ENCODE results near the gene AGER.
"Not testable (repeated sequence)": the region's sequence is repeated elsewhere in the genome, so short reads cannot be mapped to it uniquely, and the experiment has no call there.

Gene AGER

DNA sequence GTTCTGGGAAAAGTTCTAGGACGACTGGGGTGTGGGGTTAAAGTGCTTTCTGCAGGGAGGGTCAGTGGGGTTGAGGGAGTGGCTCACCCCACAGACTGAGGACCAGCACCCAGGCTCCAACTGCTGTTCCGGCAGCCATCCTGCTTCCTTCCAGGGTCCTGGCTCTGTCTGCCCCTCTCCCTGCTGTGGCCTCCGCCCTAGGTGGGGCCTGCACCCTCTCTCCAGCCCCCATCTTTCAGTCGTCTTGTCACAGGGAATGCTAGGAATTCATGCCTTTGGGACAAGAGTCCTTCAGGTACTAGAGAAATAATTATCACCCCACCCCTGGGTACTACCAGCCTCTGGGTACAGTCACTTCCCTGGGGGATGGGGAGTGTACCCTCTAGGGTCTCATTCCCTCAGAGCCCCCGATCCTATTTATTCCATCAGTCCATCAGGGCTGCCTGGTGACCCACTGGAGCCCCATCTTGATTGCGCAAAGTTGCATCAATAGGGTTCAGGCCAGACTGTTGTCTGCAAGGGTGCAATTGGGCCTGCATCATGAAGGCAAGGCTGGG, at the start of gene AGER:
AGER (minus strand) TSS at position 170 of the 557 bp plus-strand sequence; CDS start at position 139, 31 bp downstream.
- DNase-seq, result no peak

DNA sequence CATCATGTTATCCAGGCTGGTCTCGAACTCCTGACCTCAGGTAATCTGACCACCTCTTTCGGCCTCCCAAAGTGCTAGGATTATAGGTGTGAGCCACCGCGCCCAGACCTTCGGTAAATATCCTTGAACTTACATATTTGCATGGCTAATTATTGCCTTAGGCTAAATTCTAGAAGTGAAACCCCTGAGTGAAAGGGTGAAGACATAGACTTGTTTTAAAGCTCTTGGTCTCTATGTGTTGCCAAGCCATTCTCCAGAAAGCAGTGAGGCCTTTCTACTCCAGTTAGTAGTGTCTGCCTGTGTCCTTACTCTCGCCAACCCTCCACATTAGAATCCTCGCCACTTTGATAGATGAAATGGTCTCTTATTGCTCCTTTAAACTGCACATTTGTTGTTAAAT, 42.4 kb upstream of the AGER start:
- DNase-seq, result no peak

DNA sequence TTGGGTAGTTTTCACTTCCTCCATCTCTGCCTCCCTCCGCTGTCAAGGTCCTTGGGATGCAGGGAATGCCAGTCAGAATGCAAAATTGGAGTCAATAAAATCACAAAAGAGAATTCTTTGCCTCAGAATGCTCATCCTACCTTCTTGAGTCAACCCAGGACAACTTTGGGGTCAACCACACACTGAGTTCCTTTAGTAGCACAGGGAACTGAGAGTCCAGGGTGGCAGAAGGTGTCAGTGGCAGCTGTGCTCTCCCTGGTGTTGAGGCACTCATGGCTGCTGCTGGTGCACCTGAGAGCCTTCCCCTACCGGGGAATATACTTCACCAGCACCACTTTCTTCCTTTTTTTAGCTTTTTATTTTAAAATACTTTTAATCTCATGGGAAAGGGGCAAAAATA, 40.6 kb upstream of the AGER start:
- DNase-seq, result no peak

GRCh38 chr6:32223258-32224235, 39.5 kb upstream of the AGER start, which contains the start of gene NOTCH4:
Gene NOTCH4 (minus strand): TSS chr6:32224067. CDS start chr6:32223928, 139 bp downstream.
- no peak for DNase-seq

DNA sequence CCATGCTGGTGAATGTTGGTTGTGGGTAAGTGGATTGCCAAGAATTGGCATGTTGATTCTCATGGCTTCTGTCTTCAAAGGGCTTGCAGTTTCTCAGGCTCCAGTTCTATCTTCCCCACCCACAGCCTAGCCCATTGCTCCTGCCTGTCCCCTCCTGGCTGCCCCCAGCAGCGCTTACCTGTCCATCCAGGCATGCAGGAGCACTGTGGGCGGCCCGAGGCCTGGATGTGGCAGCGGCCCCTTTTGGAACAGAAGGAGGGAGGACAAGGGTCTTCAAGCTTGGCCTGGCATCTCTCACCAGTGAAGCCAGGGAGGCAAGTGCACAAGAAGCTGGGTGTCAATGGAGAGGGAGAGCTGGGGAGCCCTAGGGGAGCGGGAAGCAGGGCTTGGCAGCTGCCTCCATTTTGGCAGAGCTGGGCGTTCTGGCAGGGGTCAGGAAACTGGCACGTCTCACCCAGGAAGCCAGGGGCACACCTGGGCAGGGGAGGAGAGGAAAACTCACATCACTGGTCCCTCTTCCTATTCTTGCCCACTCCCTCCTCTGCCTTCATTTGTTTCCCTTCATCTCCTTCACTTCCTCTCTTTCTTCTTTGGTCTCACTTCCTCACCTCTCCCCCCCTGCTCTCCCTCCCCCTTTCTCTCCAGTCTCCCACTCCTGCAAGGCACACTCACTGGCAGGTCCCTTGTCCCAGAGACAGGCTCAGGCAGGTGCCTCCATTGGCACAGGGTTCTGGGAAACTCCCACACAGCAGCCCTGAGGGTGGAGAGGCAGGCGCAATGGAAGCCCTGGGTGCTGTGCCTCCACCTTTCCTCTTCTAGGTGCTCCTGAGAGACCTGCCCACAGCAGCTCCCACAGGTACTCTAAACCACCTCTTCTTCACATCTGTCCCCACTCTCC, 38.5 kb upstream of the AGER start:
- DNase-seq, result no peak

DNA sequence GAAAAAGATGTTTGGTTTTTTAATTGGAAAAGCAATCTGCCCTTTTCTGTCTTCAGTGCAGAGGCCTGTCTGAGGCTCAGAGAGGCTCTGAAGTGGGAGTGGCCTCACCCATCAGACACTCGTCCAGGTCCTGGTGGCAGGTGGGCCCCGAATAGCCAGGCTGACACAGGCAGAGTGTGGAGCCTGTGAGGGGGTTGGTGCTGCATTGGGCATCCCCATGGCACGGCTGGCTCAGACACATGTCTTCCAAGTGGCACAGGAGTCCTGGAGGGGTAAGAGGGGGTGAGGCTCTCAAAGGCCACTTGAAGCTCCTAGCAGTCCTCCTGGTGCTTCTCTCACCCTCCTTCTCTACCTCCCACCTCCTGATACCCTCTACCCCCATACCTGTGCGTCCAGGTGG, 36.0 kb upstream of the AGER start:
- DNase-seq, result no peak

GRCh38 chr6:32218167-32218566, 34.1 kb upstream of the AGER start:
- DNase-seq, result no peak

DNA sequence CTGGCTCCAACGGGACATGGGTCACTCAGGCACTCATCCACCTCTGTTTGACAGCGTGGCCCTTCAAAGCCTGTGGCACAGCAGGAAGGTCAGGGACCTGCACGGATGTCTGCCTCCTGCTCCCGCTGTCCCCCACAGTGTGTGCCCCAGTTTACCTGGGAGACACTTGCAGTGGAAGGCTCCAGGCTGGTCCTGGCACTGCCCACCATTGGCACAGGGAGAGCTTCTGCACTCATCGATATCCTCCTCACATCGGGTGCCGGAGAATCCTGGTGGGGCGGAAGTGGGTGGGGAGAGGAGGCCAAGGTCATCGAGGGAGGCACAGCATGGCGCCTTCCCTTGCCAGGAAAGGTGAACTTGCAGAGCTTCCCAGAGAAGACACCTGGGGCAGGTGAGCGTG, 32.9 kb upstream of the AGER start:
- no peak for DNase-seq

GRCh38 chr6:32216285-32216684, 32.2 kb upstream of the AGER start:
- no peak for DNase-seq

DNA sequence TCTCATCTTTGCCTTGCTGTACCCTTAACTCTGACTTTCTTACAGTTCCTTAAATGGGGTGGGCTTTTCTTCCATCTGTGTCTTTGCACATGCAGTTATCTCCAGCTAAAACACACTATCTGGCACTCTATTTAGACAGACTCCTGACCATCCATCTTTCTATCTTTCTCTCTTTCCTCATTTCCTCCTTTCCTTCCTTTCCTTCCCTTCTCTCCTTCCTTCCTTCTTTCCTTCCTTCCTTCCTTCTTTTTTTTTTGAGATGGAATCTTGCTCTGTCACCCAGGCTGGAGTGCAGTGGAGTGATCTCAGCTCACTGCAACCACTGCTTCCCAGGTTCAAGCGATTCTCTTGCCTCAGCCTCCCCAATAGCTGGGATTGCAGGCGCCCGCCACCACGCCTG, 31.6 kb upstream of the AGER start:
- DNase-seq, result no peak

GRCh38 chr6:32214126-32214525, 30.1 kb upstream of the AGER start:
- no peak for DNase-seq

- DNase-seq, result no peak
Observed at GRCh38 chr6:32213649-32214048, 29.6 kb upstream of the AGER start.

GRCh38 chr6:32212076-32212760, 28.2 kb upstream of the AGER start:
- no peak for DNase-seq

DNA sequence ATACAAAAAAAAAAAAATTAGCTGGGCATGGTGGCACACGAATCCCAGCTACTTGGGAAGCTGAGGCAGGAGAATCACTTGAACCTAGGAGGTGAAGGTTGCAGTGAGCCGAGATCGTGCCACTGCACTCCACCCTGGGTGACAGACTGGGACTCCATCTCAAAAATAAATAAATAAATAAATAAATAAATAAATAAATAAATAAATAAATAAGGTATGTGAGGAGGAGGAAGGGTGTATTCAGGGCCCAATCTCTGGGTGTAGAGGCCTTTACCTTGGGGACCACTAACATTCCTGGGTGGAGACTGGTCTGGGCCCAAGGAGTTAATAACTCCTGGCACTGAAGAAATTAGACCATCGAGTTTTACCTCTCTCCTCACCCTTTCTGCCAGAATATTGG, 27.4 kb upstream of the AGER start:
- DNase-seq, result not testable (repeated sequence)

DNA sequence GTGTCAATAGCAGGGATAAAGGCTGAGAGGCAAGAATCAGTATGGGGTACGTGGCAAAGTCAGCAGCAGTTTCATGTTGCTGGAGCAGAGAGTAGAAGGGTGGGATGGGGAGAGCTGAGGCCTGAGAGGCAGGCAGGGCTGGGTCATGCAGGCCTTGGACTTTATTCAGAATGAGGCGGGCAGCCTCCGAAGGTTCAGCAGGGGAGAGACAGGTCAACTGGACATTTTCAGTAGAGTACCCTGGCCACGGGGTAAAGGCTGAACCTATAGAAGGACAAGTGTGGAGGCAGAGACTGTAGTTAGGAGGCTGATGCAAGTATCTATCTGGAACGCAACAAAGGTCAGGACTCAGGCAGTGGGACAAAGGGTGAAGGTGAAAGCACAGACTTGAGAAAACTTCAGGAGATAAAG, 26.1 kb upstream of the AGER start:
- DNase-seq, result no peak

- no peak for DNase-seq
Observed at GRCh38 chr6:32208996-32209395, 24.9 kb upstream of the AGER start.

GRCh38 chr6:32204268-32204715, 20.2 kb upstream of the AGER start:
- no peak for DNase-seq

GRCh38 chr6:32203426-32204267, 19.6 kb upstream of the AGER start:
- DNase-seq, result no peak

GRCh38 chr6:32202186-32202585, 18.1 kb upstream of the AGER start:
- DNase-seq, result no peak

GRCh38 chr6:32200711-32201475, 16.8 kb upstream of the AGER start:
- no peak for DNase-seq

- DNase-seq, result no peak
Observed at GRCh38 chr6:32198866-32199265, 14.8 kb upstream of the AGER start.
